Anterior cingulate cortex (tissue), 58 donors: ENCODE results near the gene CAMK2A.
A peak's percentile ranks its signal among the peaks of the same experiment; 100 is the strongest.

Experiments
- DNase-seq, 58 donors: peaks; one replicate each; lab custom pipeline; 2025; lab: John Stamatoyannopoulos, UW

CAMK2A gene

GRCh38 chr5:150196514-150196913, 93.1 kb downstream of the CAMK2A start:
- peak in 1 of 58 donors; percentile 11 for DNase-seq

- DNase-seq, result no peak
Measured at GRCh38 chr5:150195736-150196485, 93.7 kb downstream of the CAMK2A start.

- DNase-seq, result peak in 16 of 58 donors; percentile 7 to 57 (median 30)
Measured at GRCh38 chr5:150192462-150192861, 97.1 kb downstream of the CAMK2A start.

- no peak for DNase-seq
Measured at GRCh38 chr5:150190987-150191386, 98.6 kb downstream of the CAMK2A start.

- DNase-seq, result no peak
Measured at GRCh38 chr5:150190503-150190979, 99.0 kb downstream of the CAMK2A start.

- DNase-seq, result peak in 1 of 58 donors; percentile 43
Measured at GRCh38 chr5:150189728-150190502, 99.7 kb downstream of the CAMK2A start, which contains the start of gene SLC6A7. Gene SLC6A7, plus strand, starts transcription at chr5:150190062. Its CDS starts 266 bp downstream, at chr5:150190328.

- no peak for DNase-seq
Measured at GRCh38 chr5:150189326-150189725, 100.2 kb downstream of the CAMK2A start.

GRCh38 chr5:150188146-150188842, 101.3 kb downstream of the CAMK2A start:
- DNase-seq, result no peak

GRCh38 chr5:150186897-150187296, 102.7 kb downstream of the CAMK2A start:
- DNase-seq, result no peak

GRCh38 chr5:150186137-150186536, 103.4 kb downstream of the CAMK2A start:
- no peak for DNase-seq

GRCh38 chr5:150184990-150185912, 104.3 kb downstream of the CAMK2A start:
- no peak for DNase-seq

GRCh38 chr5:150184006-150184405, 105.6 kb downstream of the CAMK2A start:
- DNase-seq, result no peak

GRCh38 chr5:150183436-150183835, 106.1 kb downstream of the CAMK2A start:
- no peak for DNase-seq

- DNase-seq, result no peak
Measured at GRCh38 chr5:150182774-150183173, 106.8 kb downstream of the CAMK2A start.

- no peak for DNase-seq
Measured at GRCh38 chr5:150181766-150182545, 107.6 kb downstream of the CAMK2A start.

GRCh38 chr5:150181027-150181426, 108.5 kb downstream of the CAMK2A start:
- DNase-seq, result peak in 1 of 58 donors; percentile 56

GRCh38 chr5:150180241-150181026, 109.1 kb downstream of the CAMK2A start:
- peak in 56 of 58 donors; percentile 10 to 95 (median 78) for DNase-seq

GRCh38 chr5:150179019-150179620, 110.5 kb downstream of the CAMK2A start:
- no peak for DNase-seq
